ENCODE results near the gene ZCCHC7.

ZCCHC7 gene

DNA sequence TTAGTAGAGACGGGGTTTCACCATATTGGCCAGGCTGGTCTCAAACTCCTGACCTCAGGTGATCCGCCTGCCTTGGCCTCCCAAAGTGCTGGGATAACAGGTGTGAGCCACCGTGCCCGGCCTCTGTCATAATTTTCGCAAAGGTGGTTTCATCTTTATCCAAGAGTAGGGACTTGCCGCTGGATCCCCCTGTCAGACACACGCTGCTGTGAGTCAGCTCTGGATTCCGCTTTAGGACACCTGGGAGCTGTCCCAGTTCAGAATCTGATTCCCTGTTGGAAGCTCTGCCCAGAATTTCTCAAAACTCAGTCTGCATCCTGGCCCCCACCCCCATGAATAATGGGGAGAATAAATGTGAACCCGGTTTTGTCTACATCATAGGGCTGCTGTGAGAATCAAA is 284.2 kb downstream of the ZCCHC7 start:
- TF ChIP-seq FOXP2 (optimal IDR thresholded peaks at IDR 0.05; ENCODE audit: borderline replicate concordance, extremely low read depth, extremely low read length, insufficient read depth) (no peak), TAF1 (IDR thresholded peaks at IDR 0.05; ENCODE audit: borderline replicate concordance, insufficient read depth, low read length) (no peak), POLR2AphosphoS5 (IDR thresholded peaks at IDR 0.05; ENCODE audit: low read depth, low read length) (no peak), SIN3A (IDR thresholded peaks at IDR 0.05; ENCODE audit: borderline replicate concordance, insufficient read depth, low read length) (no peak)
- TF ChIP-seq, protein P1, sequence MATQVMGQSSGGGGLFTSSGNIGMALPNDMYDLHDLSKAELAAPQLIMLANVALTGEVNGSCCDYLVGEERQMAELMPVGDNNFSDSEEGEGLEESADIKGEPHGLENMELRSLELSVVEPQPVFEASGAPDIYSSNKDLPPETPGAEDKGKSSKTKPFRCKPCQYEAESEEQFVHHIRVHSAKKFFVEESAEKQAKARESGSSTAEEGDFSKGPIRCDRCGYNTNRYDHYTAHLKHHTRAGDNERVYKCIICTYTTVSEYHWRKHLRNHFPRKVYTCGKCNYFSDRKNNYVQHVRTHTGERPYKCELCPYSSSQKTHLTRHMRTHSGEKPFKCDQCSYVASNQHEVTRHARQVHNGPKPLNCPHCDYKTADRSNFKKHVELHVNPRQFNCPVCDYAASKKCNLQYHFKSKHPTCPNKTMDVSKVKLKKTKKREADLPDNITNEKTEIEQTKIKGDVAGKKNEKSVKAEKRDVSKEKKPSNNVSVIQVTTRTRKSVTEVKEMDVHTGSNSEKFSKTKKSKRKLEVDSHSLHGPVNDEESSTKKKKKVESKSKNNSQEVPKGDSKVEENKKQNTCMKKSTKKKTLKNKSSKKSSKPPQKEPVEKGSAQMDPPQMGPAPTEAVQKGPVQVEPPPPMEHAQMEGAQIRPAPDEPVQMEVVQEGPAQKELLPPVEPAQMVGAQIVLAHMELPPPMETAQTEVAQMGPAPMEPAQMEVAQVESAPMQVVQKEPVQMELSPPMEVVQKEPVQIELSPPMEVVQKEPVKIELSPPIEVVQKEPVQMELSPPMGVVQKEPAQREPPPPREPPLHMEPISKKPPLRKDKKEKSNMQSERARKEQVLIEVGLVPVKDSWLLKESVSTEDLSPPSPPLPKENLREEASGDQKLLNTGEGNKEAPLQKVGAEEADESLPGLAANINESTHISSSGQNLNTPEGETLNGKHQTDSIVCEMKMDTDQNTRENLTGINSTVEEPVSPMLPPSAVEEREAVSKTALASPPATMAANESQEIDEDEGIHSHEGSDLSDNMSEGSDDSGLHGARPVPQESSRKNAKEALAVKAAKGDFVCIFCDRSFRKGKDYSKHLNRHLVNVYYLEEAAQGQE (IDR thresholded peaks at IDR 0.05; ENCODE audit: insufficient read depth in 1 of 2, low read depth in 2 of 2, low read length in 2 of 2), result no peak

DNA sequence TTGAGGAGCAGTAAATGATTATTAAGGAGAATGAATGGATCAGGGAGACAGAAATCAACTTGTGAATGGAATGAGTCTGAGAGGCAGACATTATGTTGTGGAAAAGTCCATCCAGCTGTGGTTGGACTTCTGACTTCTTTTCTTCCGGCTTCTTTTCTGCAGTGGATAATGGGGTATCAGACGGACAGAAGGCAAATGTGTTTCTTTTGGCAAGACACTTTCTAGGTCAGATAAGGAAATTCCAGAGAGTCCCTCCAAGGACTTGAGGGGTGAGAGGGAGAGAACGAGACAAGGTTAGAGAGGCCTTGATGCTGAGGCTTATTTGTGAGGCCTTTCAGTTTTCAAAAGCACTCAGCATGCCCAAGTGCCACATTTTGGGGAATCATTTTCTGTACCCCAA is 285.0 kb downstream of the ZCCHC7 start:
- TF ChIP-seq, protein P1 (IDR thresholded peaks at IDR 0.05; ENCODE audit: insufficient read depth in 1 of 2, low read depth in 2 of 2, low read length in 2 of 2), result no peak
- TF ChIP-seq FOXP2 (optimal IDR thresholded peaks at IDR 0.05; ENCODE audit: borderline replicate concordance, extremely low read depth, extremely low read length, insufficient read depth) (no peak), TAF1 (IDR thresholded peaks at IDR 0.05; ENCODE audit: borderline replicate concordance, insufficient read depth, low read length) (no peak), POLR2AphosphoS5 (IDR thresholded peaks at IDR 0.05; ENCODE audit: low read depth, low read length) (no peak), SIN3A (IDR thresholded peaks at IDR 0.05; ENCODE audit: borderline replicate concordance, insufficient read depth, low read length) (no peak)

DNA sequence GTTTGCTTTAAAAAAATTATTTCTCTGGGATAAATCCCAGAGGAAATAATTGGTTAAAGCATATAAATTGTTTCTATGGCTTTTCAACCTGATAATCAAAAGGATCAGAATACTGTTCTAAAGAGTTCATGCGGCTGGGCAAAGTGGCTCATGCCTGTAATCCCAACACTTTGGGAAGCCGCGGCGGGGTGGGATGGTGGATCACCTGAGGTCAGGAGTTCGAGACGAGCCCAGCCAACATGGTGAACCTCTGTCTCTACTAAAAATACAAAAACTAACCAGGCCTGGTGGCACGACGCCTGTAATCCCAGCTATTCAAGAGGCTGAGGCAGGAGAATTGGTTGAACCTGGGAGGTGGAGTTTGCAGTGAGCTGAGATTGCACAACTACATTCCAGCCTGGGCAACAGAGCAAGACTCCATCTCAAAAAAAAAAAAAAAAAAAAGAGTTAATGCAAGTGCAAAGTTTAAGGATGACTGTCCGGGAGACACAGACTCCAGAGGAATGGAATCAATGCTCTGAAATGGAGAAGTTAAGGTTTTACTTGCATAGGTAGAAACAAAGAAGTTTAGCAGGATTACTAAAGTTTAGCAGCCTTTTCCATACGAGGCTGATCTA is 285.5 kb downstream of the ZCCHC7 start:
- TF ChIP-seq FOXP2 (optimal IDR thresholded peaks at IDR 0.05; ENCODE audit: borderline replicate concordance, extremely low read depth, extremely low read length, insufficient read depth) (no peak), POLR2AphosphoS5 (IDR thresholded peaks at IDR 0.05; ENCODE audit: low read depth, low read length) (no peak), SIN3A (IDR thresholded peaks at IDR 0.05; ENCODE audit: borderline replicate concordance, insufficient read depth, low read length) (no peak), TAF1 (IDR thresholded peaks at IDR 0.05; ENCODE audit: borderline replicate concordance, insufficient read depth, low read length) (no peak)
- TF ChIP-seq, protein P1 (IDR thresholded peaks at IDR 0.05; ENCODE audit: insufficient read depth in 1 of 2, low read depth in 2 of 2, low read length in 2 of 2), result no peak

DNA sequence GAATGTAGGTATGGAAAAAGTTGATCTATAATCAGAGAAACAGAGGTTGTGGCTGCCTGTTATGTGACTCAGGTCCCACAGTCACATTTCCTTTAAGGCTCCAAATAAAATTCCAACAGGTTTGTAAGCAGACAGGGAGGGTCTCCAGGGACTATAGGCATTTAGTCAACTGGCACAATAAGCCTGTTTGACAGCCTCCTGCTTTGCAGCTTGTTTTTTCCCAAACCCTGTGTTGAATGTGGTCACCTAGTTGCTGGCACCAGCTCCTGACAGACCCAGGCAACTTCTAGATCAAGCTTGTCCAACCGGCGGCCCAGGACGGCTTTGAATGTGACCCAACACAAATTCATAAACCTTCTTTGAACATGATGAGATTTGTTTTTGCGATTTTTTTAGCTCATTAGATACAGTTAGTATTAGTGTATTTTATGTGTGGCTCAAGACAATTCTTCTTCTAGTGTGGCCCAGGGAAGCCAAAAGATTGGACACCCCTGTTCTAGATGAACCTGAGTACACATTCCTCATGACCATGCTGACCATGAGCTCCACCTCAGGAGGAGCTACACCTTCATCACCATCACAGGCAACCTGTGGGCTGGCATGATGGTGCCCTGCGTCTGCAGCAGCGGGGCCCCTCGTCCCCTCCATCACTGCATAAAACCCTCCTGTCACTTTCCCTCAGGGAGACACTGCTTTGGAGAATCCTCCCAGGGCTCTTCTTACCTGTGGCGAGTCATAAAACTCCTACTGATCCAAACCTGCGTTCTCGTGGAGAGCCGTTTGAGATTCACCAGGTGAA is 286.4 kb downstream of the ZCCHC7 start:
- TF ChIP-seq, protein P1 (IDR thresholded peaks at IDR 0.05; ENCODE audit: insufficient read depth in 1 of 2, low read depth in 2 of 2, low read length in 2 of 2), result no peak
- TF ChIP-seq FOXP2 (optimal IDR thresholded peaks at IDR 0.05; ENCODE audit: borderline replicate concordance, extremely low read depth, extremely low read length, insufficient read depth) (no peak), SIN3A (IDR thresholded peaks at IDR 0.05; ENCODE audit: borderline replicate concordance, insufficient read depth, low read length) (no peak), POLR2AphosphoS5 (IDR thresholded peaks at IDR 0.05; ENCODE audit: low read depth, low read length) (no peak), TAF1 (IDR thresholded peaks at IDR 0.05; ENCODE audit: borderline replicate concordance, insufficient read depth, low read length) (no peak)

Measured in PFSK-1 (cell line).